Neuronal stem cell (in vitro differentiated cells): ENCODE data around the gene LILRA2.

ENCODE experiments used
- DNase-seq: peaks from one replicate; pipeline ENCODE4 v3.0.0-alpha.2; 2013; ENCODE audit warnings: low spot score
- H2AFZ ChIP-seq: one replicate; pipeline ENCODE4 v1.6.1; 2013; ENCODE audit warnings: mild to moderate bottlenecking, low read length, inconsistent platforms
- H2AK5ac ChIP-seq: 2 replicates; pipeline ENCODE4 v1.6.1; 2013; ENCODE audit warnings: low read depth, mild to moderate bottlenecking, inconsistent platforms, low read length, moderate library complexity, mixed read lengths
- H2BK120ac ChIP-seq: 2 replicates; pipeline ENCODE4 v1.6.1; 2013; ENCODE audit warnings: low read depth, mild to moderate bottlenecking, inconsistent platforms, low read length, moderate library complexity, mixed read lengths
- H2BK12ac ChIP-seq: one replicate; pipeline ENCODE4 v1.6.1; 2013; ENCODE audit warnings: low read length, inconsistent platforms
- H2BK15ac ChIP-seq: 2 replicates; pipeline ENCODE4 v1.6.1; 2013; ENCODE audit warnings: mild to moderate bottlenecking, low read length, inconsistent platforms, mixed read lengths
- H2BK5ac ChIP-seq: one replicate; pipeline ENCODE4 v1.6.1; 2013; ENCODE audit warnings: inconsistent platforms, mild to moderate bottlenecking, low read length, moderate library complexity
- H3K14ac ChIP-seq: one replicate; pipeline ENCODE4 v1.6.1; 2013; ENCODE audit warnings: low read length, inconsistent platforms
- H3K18ac ChIP-seq: 2 replicates; pipeline ENCODE4 v1.6.1; 2013; ENCODE audit warnings: low read length, inconsistent platforms
- H3K23ac ChIP-seq: 2 replicates; pipeline ENCODE4 v1.6.1; 2013; ENCODE audit warnings: low read depth, mild to moderate bottlenecking, mixed read lengths, low read length, inconsistent platforms; ENCODE audit not compliant: poor library complexity
- H3K27ac ChIP-seq: replicated peaks from 3 replicates; pipeline ENCODE4 v1.5.1; 2013; ENCODE audit warnings: low read length, inconsistent platforms
- H3K27me3 ChIP-seq, 3 experiments: 2 replicates each; pipeline ENCODE4 v1.6.1; 2013; ENCODE audit warnings: low read length in 3 of 3, mild to moderate bottlenecking in 2 of 3, inconsistent platforms in 1 of 3, low read depth in 1 of 3, mixed read lengths in 1 of 3, moderate library complexity in 1 of 3; ENCODE audit not compliant: control insufficient read depth in 3 of 3, insufficient read depth in 3 of 3
- H3K36me3 ChIP-seq, 2 donors: replicated peaks in 1 of 2; 2 replicates each; pipeline ENCODE4 v1.6.1; 2013; ENCODE audit warnings: low read length in 2 of 2; ENCODE audit not compliant: control insufficient read depth in 2 of 2, insufficient read depth in 2 of 2
- H3K4ac ChIP-seq: 2 replicates; pipeline ENCODE4 v1.6.1; 2013; ENCODE audit warnings: inconsistent platforms, mild to moderate bottlenecking, low read length, moderate library complexity
- H3K4me1 ChIP-seq, 2 donors: 1 replicate in 1 of 2; 2 replicates in 1 of 2; pipeline ENCODE4 v1.6.1; 2013; ENCODE audit warnings: low read length in 2 of 2, low read depth in 1 of 2; ENCODE audit not compliant: control insufficient read depth in 2 of 2, insufficient read depth in 1 of 2
- H3K4me2 ChIP-seq: one replicate; pipeline ENCODE4 v1.6.1; 2013; ENCODE audit warnings: mild to moderate bottlenecking, low read length, inconsistent platforms; ENCODE audit not compliant: insufficient read depth, poor library complexity, severe bottlenecking
- H3K4me3 ChIP-seq, 2 donors: 2 replicates each; pipeline ENCODE4 v1.5.1; 2013; ENCODE audit warnings: low read length in 2 of 2, mild to moderate bottlenecking in 2 of 2, inconsistent platforms in 1 of 2, moderate library complexity in 1 of 2
- H3K79me1 ChIP-seq: one replicate; pipeline ENCODE4 v1.6.1; 2013; ENCODE audit warnings: low read depth, mild to moderate bottlenecking, inconsistent platforms, low read length, moderate library complexity
- H3K9ac ChIP-seq: one replicate; pipeline ENCODE4 v1.6.1; 2013; ENCODE audit warnings: mild to moderate bottlenecking, low read depth, low read length, inconsistent platforms; ENCODE audit not compliant: poor library complexity
- H3K9me3 ChIP-seq, 2 donors: replicated peaks in 1 of 2; 2 replicates each; pipeline versions ENCODE3 to v1.6.1; 2013; ENCODE audit warnings: low read length in 2 of 2, mild to moderate bottlenecking in 2 of 2, inconsistent platforms in 1 of 2, low read depth in 1 of 2, mixed read lengths in 1 of 2, moderate library complexity in 1 of 2; ENCODE audit not compliant: control insufficient read depth in 2 of 2, insufficient read depth in 1 of 2
- H4K8ac ChIP-seq: one replicate; pipeline ENCODE4 v1.6.1; 2013; ENCODE audit warnings: low read depth, mild to moderate bottlenecking, inconsistent platforms, low read length, moderate library complexity
- H4K91ac ChIP-seq: one replicate; pipeline ENCODE4 v1.6.1; 2013; ENCODE audit warnings: low read length, low read depth, mild to moderate bottlenecking, inconsistent platforms; ENCODE audit not compliant: poor library complexity
- WGBS, 2 donors: extraction: QIAGEN DNeasy Blood & Tissue Kit; methylation state at CpG; one replicate each; pipeline ENCODE4 v1.1.7; 2013; ENCODE audit warnings: missing lambda C conversion rate in 2 of 2, mixed read lengths in 1 of 2; ENCODE audit not compliant: insufficient read length in 2 of 2, insufficient replicate concordance in 1 of 2; ENCODE audit errors: extremely low coverage in 2 of 2; 5-methylcytosine and 5-hydroxymethylcytosine counted together

Gene LILRA2

DNA sequence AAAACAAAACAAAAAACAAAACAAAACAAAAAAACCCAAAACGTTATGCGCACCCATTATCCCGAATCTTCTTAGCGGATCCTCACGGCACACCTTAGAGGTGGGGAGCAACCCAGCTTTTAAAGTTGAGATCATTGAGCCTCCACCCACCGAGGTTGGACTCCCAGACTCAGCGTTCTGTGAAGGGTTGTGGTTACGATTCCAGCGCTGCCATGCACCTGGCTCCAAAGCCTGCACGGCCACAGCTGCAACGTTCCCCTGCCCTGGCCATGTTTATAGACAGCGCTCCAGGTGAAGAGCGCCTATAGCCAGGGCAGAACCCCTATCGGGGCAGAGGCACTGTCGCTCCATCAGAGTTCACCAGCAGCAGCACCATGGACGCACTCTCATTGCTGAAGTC, 18.7 kb upstream of the LILRA2 start:
- H3K18ac ChIP-seq: no peak overlapping the region
- H3K23ac ChIP-seq: peak overlapping the region; percentile 61
- H2BK120ac ChIP-seq: no peak overlapping the region
- H2BK12ac ChIP-seq: no peak overlapping the region
- no peak for DNase-seq
- no peak overlapping the region for H2BK15ac ChIP-seq
- no peak overlapping the region for H4K8ac ChIP-seq
- H2AK5ac ChIP-seq: no peak overlapping the region
- no peak overlapping the region for H3K27ac ChIP-seq
- 100% methylated on average over 3 of the region's 16 CpGs; no CpG with 5 or more reads in 1 of the 2 donors for WGBS, 2 donors
- no peaks in the 10 kb centered on the region for H3K36me3 ChIP-seq
- no peaks in the 10 kb centered on the region for H3K79me1 ChIP-seq
- H3K4me2 ChIP-seq: no peak overlapping the region
- H2AFZ ChIP-seq: no peak overlapping the region
- H2BK5ac ChIP-seq: no peak overlapping the region
- no peak overlapping the region for H4K91ac ChIP-seq
- no peak overlapping the region for H3K14ac ChIP-seq
- H3K27me3 ChIP-seq: peaks cover 0 to 2% (median under 1%) of the 10 kb centered on the region in 3 experiments
- no peaks in the 10 kb centered on the region for H3K4me1 ChIP-seq
- H3K4me3 ChIP-seq: peak overlapping the region in 1 of 2 donors; percentile 67
- no peak overlapping the region for H3K4ac ChIP-seq
- H3K9me3 ChIP-seq: peaks cover 0 to 37% of the 10 kb centered on the region in 2 donors
- H3K9ac ChIP-seq: no peak overlapping the region

DNA sequence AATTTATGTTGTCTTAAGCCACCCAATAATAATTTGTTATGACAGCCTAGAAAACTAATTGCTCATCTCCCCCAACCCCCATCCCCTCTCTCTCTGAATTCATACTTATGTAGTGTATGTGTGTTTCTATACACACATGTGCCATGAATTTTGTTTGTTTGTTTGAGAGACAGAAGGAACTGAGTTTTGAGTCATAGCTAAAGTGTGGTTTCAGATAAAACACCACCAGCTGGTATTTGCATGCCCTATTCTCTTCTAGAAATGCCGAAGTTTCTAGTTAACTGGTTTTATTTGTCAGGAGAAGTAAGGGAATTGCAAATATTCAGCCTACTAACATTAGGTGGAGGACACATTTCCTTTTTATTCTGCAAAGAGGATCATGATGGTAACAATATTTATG, 17.4 kb upstream of the LILRA2 start:
- Histone ChIP-seq H2BK12ac (no peak overlapping the region), H2BK120ac (no peak overlapping the region), H3K4ac (no peak overlapping the region), H2AFZ (no peak overlapping the region), H3K79me1 (no peaks in the 10 kb centered on the region), H4K8ac (no peak overlapping the region), H3K14ac (no peak overlapping the region), H3K36me3 (no peaks in the 10 kb centered on the region), H2BK15ac (no peak overlapping the region), H3K27ac (no peak overlapping the region), H2AK5ac (no peak overlapping the region), H3K23ac (no peak overlapping the region), H3K27me3 (peaks cover 0 to 2% (median 0%) of the 10 kb centered on the region in 3 experiments), H4K91ac (no peak overlapping the region), H3K4me1 (no peaks in the 10 kb centered on the region), H3K18ac (no peak overlapping the region), H3K9me3 (peaks cover 0 to 35% of the 10 kb centered on the region in 2 donors), H3K4me2 (no peak overlapping the region), H3K4me3 (no peak overlapping the region), H2BK5ac (no peak overlapping the region), H3K9ac (no peak overlapping the region)
- WGBS, 2 donors: no CpG with 5 or more reads among the region's 1 CpG
- DNase-seq: no peak

DNA sequence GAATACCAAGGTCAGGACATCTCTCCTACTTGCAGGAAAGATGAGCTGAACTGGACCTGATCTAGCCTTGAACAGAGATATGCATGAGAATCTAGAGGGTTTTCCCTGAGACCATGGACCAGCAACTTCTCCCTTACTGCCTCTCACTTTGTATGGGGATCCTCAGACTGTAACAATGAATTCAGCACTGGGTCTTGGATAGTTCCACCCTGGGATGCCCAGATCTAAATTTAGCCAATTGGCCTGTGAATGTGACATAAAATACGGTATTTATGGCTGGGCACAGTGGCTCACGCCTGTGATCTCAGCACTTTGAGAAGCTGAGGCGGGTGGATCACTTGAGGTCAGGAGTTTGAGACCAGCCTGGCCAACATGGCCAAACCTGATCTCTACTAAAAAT, 15.3 kb upstream of the LILRA2 start:
- H3K23ac ChIP-seq: no peak overlapping the region
- H3K14ac ChIP-seq: no peak overlapping the region
- no peak overlapping the region for H2AFZ ChIP-seq
- H4K8ac ChIP-seq: no peak overlapping the region
- no peaks in the 10 kb centered on the region for H3K79me1 ChIP-seq
- no peaks in the 10 kb centered on the region for H3K36me3 ChIP-seq
- no peak overlapping the region for H2BK12ac ChIP-seq
- WGBS, 2 donors: no CpG with 5 or more reads among the region's 3 CpGs
- H3K18ac ChIP-seq: no peak overlapping the region
- no peaks in the 10 kb centered on the region for H3K27me3 ChIP-seq
- no peak overlapping the region for H3K9ac ChIP-seq
- no peak overlapping the region for H3K27ac ChIP-seq
- H2BK120ac ChIP-seq: no peak overlapping the region
- H2BK5ac ChIP-seq: no peak overlapping the region
- H3K4ac ChIP-seq: no peak overlapping the region
- DNase-seq: no peak
- H2AK5ac ChIP-seq: no peak overlapping the region
- no peak overlapping the region for H3K4me2 ChIP-seq
- no peak overlapping the region for H4K91ac ChIP-seq
- no peak overlapping the region for H2BK15ac ChIP-seq
- H3K4me3 ChIP-seq: no peak overlapping the region
- H3K9me3 ChIP-seq: peaks cover 0 to 29% of the 10 kb centered on the region in 2 donors
- no peaks in the 10 kb centered on the region for H3K4me1 ChIP-seq

DNA sequence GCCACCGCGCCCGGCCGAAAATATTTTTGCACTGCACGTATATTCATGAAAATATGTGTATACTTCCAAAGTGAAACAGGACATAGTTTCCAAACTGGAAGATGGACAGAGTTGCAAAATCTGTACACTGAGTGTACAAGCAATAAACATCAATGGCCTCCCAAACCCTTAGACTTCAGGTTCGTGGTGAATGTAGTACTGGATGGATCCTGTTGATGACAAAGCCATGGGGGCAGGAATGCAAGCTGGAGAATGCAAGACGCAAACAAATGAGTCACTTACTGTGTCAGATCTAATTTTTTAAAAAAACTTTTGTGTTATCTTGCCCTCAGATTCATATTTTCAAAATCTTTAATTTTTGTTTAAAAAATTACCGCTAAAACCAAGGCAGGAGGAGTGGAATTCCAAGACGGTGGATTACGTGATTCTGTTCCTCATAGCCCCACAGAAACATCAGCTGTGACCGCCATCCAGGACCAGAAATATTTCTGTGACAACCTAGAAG, 12.7 kb upstream of the LILRA2 start:
- Histone ChIP-seq H3K27me3 (no peaks in the 10 kb centered on the region), H3K9ac (no peak overlapping the region), H3K79me1 (no peaks in the 10 kb centered on the region), H3K9me3 (peaks cover 0 to 14% of the 10 kb centered on the region in 2 donors), H2BK12ac (no peak overlapping the region), H3K23ac (no peak overlapping the region), H3K4me2 (no peak overlapping the region), H3K18ac (no peak overlapping the region), H3K27ac (no peak overlapping the region), H2BK120ac (no peak overlapping the region), H3K4me3 (no peak overlapping the region), H4K8ac (no peak overlapping the region), H3K4ac (no peak overlapping the region), H4K91ac (no peak overlapping the region), H2BK5ac (no peak overlapping the region), H3K36me3 (no peaks in the 10 kb centered on the region), H3K4me1 (no peaks in the 10 kb centered on the region), H2AFZ (no peak overlapping the region), H2BK15ac (no peak overlapping the region), H2AK5ac (no peak overlapping the region), H3K14ac (no peak overlapping the region)
- no peak for DNase-seq
- no CpG with 5 or more reads among the region's 11 CpGs for WGBS, 2 donors
